ENCODE data around the gene EXOC3L4. TPM values are rescaled to one million over a fixed set of nuclear protein-coding genes. Genes with fewer than 3 reads are reported as not detected.

EXOC3L4 gene
- polyA plus RNA-seq, 1 of the 3 experiments (the other 2 are of a cell fraction) = 0.46 TPM

DNA sequence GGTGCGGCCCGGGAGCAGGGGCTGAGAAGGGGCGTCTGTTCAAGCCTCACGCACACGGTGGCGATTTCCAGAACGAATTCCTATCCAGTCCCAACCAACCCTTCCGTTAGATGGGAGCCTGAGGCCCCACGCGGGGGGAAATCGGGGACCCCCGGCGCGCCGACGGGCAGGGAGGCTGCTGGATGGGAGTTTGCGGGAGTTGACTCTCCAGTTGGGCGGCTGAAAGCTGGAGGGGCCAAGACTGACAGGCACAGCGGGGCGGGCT lies 9.8 kb downstream of the EXOC3L4 start (continued):
- TF ChIP-seq GABPA (IDR thresholded peaks at IDR 0.05; ENCODE audit: low read depth) (no peak), FOXJ3 (CRISPR knock-in tag; IDR thresholded peaks at IDR 0.05) (no peak), RAD21 (IDR thresholded peaks at IDR 0.05; ENCODE audit: low read length) (no peak)
- TF ChIP-seq, protein P1, sequence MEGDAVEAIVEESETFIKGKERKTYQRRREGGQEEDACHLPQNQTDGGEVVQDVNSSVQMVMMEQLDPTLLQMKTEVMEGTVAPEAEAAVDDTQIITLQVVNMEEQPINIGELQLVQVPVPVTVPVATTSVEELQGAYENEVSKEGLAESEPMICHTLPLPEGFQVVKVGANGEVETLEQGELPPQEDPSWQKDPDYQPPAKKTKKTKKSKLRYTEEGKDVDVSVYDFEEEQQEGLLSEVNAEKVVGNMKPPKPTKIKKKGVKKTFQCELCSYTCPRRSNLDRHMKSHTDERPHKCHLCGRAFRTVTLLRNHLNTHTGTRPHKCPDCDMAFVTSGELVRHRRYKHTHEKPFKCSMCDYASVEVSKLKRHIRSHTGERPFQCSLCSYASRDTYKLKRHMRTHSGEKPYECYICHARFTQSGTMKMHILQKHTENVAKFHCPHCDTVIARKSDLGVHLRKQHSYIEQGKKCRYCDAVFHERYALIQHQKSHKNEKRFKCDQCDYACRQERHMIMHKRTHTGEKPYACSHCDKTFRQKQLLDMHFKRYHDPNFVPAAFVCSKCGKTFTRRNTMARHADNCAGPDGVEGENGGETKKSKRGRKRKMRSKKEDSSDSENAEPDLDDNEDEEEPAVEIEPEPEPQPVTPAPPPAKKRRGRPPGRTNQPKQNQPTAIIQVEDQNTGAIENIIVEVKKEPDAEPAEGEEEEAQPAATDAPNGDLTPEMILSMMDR (IDR thresholded peaks at IDR 0.05) = no peak

DNA sequence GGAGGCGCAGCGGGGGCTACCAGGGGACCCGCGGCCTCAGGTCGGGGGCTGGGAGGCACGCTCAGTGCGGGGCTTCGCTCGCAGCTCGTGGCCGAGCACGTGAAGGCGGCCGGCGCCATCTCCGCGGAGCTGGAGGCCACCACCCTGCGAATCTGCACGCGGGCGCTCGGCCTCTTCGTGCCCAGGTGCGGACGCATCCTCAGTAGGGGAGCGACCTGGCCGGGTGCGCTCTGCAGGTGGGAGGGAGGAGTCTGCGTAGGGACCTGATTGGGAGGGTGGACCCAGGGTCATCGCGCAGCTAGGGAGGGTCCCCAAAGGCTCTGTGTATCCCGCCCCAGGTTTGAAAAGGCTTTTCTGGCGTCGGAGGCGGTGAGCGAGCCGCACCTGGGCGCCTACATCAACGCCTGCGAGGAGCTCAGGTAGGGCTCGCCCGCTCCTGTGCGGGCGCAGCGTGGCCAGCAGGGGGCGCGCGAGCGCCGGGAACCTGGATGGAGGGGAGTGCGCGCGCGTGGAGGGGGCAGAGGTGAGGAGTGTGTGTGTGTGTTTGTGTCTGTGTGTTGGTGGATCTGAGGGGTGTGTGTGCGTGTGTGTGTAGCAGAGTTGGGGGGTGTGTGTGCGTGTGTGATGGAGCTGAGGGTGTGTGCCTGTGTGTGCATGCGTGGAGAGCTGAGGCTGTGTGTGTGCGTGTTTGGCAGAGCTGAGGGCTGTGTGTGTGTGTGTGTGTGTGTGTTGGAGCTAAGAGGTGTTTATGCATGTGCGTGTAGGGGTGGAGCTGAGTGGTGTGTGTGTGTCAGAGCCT lies 10.3 kb downstream of the EXOC3L4 start:
- H3K27ac ChIP-seq (ENCODE audit: low read depth in 2 of 2, low read length in 1 of 2) = no peak overlapping the region
- H3K27me3 ChIP-seq (ENCODE audit: insufficient read depth) = peaks cover 25% of the 10 kb centered on the region
- H3K4me3 ChIP-seq (ENCODE audit: low read depth in 2 of 2, low read length in 1 of 2) = peak overlapping the region in 1 of 2 experiments; percentile 57; a peak in 1 of 4 replicates
- no peak overlapping the region for H3K9ac ChIP-seq
- H3K9me2 ChIP-seq = no peaks in the 10 kb centered on the region
- H3K9me3 ChIP-seq = no peaks in the 10 kb centered on the region
- ChIA-PET POLR2A (interaction anchor here (0.6 kb wide), 1 partner anchor 425 kb away, joined by 4 read pairs; no protein-coding TSS in a partner anchor), CTCF (interaction anchor here (0.6 to 7.8 kb wide), 92 partner anchors 8 to 489 kb away, joined by 3 to 250 read pairs (median 5); partner anchors contain the start of genes EXOC3L4, LBHD2 and TNFAIP2)
- no peak overlapping the region for H2AFZ ChIP-seq (ENCODE audit: low read depth)
- 10% methylated on average over 20 of the region's 59 CpGs for WGBS (ENCODE audit: low lambda C conversion rate)
- TF ChIP-seq RAD21 (IDR thresholded peaks at IDR 0.05; ENCODE audit: low read length) (peak; percentile 87), SMC3 (IDR thresholded peaks at IDR 0.05; ENCODE audit: low read depth, low read length) (peak; percentile 93), TCF12 (IDR thresholded peaks at IDR 0.05) (no peak), SIN3A (IDR thresholded peaks at IDR 0.05; ENCODE audit: borderline replicate concordance, low read depth, low read length) (no peak), NRF1 (IDR thresholded peaks at IDR 0.05; ENCODE audit: low read depth, low read length) (peak; percentile 22; the same call in 1 of the 2 replicates), NFIC (IDR thresholded peaks at IDR 0.05; ENCODE audit: borderline replicate concordance) (no peak), JUND (IDR thresholded peaks at IDR 0.05) (no peak)
- TF ChIP-seq, protein P1 (IDR thresholded peaks at IDR 0.05) = peak; percentile 95
- no peaks in the 10 kb centered on the region for H3K79me2 ChIP-seq (ENCODE audit: insufficient read depth)
- H3F3A ChIP-seq (replicated peaks; ENCODE audit: insufficient read depth) = no peaks in the 10 kb centered on the region
- peaks cover 6 to 9% of the 10 kb centered on the region in 2 experiments; a peak in 3 of 4 replicates for H3K4me1 ChIP-seq (ENCODE audit: control insufficient read depth in 1 of 2, insufficient read depth in 2 of 2, low read depth in 1 of 2, low read length in 1 of 2)
- H3K4me2 ChIP-seq = peak overlapping the region; percentile 19; the same call in 1 of the 2 replicates
- DNase-seq = peak; percentile 91
- H4K20me1 ChIP-seq (ENCODE audit: insufficient read depth) = no peaks in the 10 kb centered on the region
- H3K36me3 ChIP-seq (replicated peaks in 1 of 2; ENCODE audit: control insufficient read depth in 1 of 2, insufficient read depth in 2 of 2, low read length in 1 of 2) = no peaks in the 10 kb centered on the region

Data from SK-N-SH (cell line).